Right renal cortex interstitium (tissue), 3 donors: ENCODE data around the gene OR52K2. TPM values are rescaled to one million over a fixed set of nuclear protein-coding genes. Genes with fewer than 3 reads are reported as not detected.
"Not testable (repeated sequence)": the region's sequence is repeated elsewhere in the genome, so short reads cannot be mapped to it uniquely, and the experiment has no call there.

Source experiments
- DNase-seq, 3 donors: peaks; one replicate each; pipeline ENCODE4 v3.0.0-alpha.2; 2013; ENCODE audit warnings: low read depth in 3 of 3, low spot score in 2 of 3
- polyA plus RNA-seq, 3 donors: library from polyadenylated mRNA; unstranded; fragments of 120-200 nt; gene quantifications; one replicate each; pipeline ENCODE4 v1.2.1, GENCODE V29; 2013; ENCODE audit not compliant: insufficient read length in 3 of 3

Gene OR52K2
- polyA plus RNA-seq, 3 donors: not detected

DNA sequence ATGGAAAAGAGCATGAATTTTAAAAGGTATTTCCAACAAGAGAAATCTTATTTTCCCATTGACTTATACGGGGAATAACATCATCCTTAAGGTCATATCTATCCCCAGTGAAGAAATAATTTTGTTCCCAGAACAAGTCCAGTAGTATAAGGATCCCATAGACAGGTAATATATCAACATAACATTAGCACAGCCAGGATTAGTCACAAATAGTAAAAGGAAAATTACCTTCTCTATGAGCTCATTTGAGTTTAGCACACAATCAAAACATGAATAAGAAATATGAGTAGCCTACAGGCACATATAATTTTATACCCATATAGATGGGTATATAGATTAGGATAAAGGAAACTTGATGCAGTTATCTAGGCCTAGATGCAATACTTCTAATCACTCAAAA is 30.5 kb downstream of the OR52K2 start:
- no peak for DNase-seq

DNA sequence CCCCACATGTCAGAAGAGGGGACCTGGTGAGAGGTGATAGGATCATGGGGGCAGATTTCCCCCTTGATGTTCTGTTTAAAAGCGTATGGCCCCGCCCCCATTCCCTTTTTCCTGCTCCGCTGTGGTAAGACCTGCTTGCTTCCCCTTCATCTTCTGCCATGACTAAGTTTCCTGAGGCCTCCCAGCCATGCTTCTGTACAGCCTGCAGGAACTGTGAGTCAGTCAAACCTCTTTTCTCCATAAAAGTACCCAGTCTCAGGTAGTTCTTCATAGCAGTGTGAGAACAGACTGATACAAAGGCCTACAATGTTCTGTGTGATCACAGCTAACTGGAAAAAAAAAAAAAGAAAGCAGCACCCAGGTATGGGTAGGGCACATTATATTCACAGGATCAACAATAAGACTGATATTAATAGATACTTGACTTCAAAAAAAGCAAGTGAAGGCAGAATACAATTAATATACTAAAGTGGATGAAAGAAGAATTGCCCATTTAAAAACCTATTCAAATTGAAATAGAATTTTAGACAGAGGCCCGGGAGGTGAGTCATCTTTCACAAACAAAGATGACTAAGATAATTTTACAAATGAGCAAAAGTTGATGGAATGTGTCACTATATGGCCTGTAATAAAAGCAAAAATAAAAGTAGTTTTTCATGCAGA is 31.6 kb downstream of the OR52K2 start:
- no peak for DNase-seq

DNA sequence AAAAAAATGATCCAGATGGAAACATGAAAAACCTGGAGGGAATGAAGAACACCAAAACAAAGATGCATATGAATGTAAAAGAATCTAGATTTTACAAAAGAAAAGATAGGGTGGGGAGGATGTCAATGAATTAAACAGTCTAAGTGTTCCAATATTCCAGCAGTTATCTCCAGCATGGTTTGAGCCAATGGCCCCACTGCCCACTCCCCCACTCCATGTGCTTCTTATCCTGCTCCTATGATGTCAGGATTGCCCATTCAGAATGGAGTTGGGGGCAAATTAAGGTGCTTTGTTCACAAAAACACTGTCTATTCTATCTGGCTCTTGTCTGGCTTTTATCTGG is 32.1 kb downstream of the OR52K2 start:
- DNase-seq: no peak

GRCh38 chr11:4482445-4482844 is 33.4 kb downstream of the OR52K2 start, which contains the start of gene OR52K1:
Gene OR52K1, plus strand, starts transcription at chr11:4482646. Its CDS starts 6,255 bp downstream, at chr11:4488901.
- DNase-seq: no peak

DNA sequence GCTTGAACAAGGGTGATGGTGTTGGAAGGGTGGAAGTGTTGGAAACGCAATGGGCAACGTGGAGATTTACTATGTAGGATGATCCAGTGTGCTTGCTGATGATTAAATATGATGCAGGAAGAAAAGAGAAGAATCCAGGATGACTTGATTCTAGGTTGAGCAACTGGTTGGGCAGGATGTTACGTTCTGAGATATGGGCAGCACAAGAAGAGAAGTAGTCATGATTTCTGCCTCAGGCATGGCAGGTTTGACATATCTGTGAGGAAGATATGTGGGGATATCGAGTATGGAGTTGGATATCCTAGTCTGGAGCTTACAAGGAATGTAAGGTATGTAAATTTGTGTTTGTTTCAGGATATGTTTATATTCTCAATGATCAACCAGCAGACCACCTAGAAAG is 35.2 kb downstream of the OR52K2 start:
- no peak for DNase-seq

- DNase-seq: not testable (repeated sequence)
Measured at GRCh38 chr11:4491405-4491804, 42.3 kb downstream of the OR52K2 start.

GRCh38 chr11:4491878-4492606 is 42.9 kb downstream of the OR52K2 start:
- DNase-seq: no peak

- DNase-seq: no peak
Measured at GRCh38 chr11:4493480-4493818, 44.4 kb downstream of the OR52K2 start.

DNA sequence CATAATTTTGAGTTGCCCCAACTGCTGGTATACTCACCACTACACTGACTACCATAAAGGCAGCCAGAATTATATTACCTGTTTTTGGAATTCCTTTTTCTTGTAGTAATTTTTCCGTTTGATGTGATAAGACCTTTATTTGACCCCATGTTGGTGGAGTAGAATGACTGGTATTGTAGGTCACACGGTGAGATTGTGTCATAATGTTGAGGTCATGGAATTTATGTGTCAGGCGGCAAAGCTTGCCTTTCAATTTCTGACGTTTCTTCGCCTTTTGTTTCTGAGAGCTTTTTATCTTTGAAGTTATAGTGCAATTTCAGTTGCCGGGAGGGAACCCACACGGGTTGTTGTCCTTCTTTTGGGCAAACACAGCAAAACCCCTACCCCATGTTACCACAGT is 46.4 kb downstream of the OR52K2 start:
- DNase-seq: no peak

DNA sequence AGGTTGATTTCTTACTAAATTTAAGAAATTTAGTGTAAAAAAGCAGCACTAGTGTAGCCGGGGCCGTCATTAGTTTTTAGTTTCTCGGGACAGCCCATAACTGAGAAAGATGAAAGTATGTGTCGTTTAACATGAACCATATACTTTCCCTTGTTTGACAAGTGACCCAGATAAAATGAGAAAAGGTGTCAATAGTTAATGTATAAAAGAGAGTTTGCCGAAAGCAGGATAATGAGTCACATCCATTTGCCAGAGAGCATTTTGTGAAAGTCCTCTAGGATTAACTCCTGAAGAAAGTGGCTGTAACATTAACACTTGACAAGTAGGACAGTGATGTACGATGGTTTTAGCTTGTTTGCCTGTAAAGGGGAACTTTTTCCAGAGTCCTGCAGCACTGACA is 46.9 kb downstream of the OR52K2 start:
- no peak for DNase-seq

GRCh38 chr11:4496557-4497248 is 47.6 kb downstream of the OR52K2 start:
- no peak for DNase-seq

Other genes with a start within 250 kb of the OR52K2 start
- gene OR52B4, start 80.9 kb upstream of the OR52K2 start, polyA plus RNA-seq: not detected
- 10 to 100 TPM; 24.2 to 25.9 (median 24.9) TPM for gene TRIM21, start 55.6 kb upstream of the OR52K2 start, polyA plus RNA-seq
- gene OR52K1, start 33.4 kb downstream of the OR52K2 start, polyA plus RNA-seq: under 1 TPM; 0.06 to 0.10 (median 0.07) TPM
- gene OR52M1, start 95.9 kb downstream of the OR52K2 start, polyA plus RNA-seq: not detected
- gene OR52I2, start 132.4 kb downstream of the OR52K2 start, polyA plus RNA-seq: under 1 TPM in 1 of 3 donors, not detected in 2; 0.03 TPM
- under 1 TPM in 1 of 3 donors, not detected in 2; 0.12 TPM for gene OR52I1, start 144.7 kb downstream of the OR52K2 start, polyA plus RNA-seq
- gene TRIM68, start 158.9 kb downstream of the OR52K2 start, polyA plus RNA-seq: 10 to 100 TPM; 20.2 to 22.4 (median 20.3) TPM
- not detected for gene OR51D1, start 188.2 kb downstream of the OR52K2 start, polyA plus RNA-seq
- 1 to 10 TPM; 1.4 to 1.8 (median 1.5) TPM for gene OR51E1, start 194.7 kb downstream of the OR52K2 start, polyA plus RNA-seq
- gene OR51E2, start 248.6 kb downstream of the OR52K2 start, polyA plus RNA-seq: under 1 TPM; 0.52 to 0.64 (median 0.53) TPM